GM19395 (cell line): ENCODE data around the gene MRPL33.

Experiments used
- ATAC-seq: cut with Tn5 transposase; IDR thresholded peaks from one replicate; pipeline ENCODE4 v1.9.1; 2021; ENCODE audit warnings: mild to moderate bottlenecking, moderate library complexity; ENCODE audit not compliant: unreplicated experiment

MRPL33 gene

GRCh38 chr2:27806311-27807059 lies 35.0 kb downstream of the MRPL33 start:
- ATAC-seq, result no peak

DNA sequence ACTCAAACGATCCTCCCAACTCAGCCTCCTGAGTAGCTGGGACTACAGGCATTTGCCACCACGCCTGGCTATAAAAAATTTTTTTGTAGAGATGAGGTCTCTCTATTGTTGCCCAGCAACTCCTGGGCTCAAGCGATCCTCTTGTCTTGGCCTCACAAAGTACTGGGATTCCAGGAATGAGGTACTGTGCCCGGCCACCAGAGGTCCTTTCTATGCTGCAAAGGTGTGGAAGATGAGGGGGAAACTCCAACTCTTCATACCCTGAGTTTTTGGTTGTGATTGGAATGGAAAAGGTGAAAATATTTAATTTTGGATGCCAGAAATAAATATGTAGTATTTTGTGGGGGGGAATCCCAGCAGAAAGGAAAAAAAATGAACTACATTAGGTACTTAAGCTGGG lies 36.0 kb downstream of the MRPL33 start:
- no peak for ATAC-seq

DNA sequence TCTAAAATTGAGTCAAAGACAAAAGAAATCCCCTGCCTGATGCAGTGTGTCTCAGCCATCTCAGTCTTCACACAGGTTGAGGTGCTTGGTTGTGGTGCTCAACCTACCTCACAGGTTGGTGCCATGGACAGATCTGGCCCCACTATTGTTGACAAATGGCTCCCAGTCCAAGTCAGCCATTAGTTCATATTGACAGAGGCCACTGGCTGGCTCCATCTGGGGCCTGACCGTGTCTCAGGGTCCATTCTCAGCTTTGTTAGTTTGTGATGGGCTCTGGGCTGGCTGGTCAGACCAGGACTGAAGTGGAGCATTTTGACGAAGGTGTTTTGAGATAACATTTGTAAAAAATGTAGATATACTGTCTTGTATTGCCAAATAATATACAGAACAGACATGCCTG lies 36.9 kb downstream of the MRPL33 start:
- ATAC-seq, result no peak

DNA sequence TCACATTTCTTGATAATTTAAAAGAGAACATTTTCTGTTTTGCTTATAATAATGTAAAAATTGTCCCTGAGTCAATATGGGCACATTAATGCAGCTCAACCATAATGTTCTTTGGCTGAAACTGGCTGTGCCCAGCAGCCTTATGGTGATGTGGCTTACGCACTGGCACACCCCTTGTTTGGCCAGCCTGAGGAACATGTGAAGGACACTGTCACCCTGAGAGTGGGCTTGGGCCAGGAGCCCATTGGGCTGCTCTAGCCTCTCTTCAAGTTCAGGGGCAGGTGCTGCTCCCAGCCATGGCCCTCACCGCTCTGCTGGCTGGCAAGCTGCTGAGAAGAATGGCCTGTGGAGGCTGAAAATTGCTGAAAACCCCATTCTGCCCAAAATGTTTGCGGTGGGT lies 37.5 kb downstream of the MRPL33 start:
- ATAC-seq, result no peak

DNA sequence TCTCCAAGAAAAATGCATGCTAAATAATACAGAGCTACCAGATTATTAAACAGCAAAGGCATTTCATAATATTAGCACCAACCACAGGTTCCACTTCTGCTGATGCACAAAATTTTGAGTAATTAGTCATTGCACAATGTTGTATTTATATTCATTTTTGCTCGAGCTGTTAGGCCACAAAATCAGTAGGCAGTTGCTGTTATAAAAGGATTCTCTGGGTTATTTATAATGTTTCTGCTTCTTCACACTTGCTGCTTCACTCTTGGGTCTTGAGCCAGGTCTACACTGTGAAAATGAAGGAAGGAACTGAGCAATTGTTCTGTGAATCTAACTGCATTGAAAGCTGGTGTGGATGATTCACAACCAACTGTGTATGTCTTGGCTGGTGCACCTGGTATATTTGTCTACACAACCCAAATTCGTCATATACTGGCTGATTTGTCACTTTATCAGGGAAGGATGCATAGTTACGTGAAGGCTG lies 38.3 kb downstream of the MRPL33 start:
- ATAC-seq, result no peak

DNA sequence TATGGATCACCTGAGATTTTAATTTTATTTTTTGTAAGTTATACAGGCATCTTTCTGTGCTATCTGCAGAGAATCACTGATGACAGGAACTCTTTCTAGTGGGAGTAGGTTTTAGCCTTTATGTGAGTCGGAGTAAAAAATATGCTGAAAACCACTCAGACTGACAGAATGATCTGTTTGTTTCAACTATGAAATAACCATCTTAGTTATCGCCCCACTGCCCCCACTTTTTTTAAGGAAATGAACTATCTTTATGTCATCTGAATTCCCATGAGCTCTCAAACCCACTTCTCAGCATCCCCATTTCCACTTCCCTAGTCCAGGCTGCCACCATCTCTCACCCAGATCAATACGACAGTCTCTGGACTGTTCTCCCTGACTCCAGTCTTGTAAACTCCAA lies 38.9 kb downstream of the MRPL33 start:
- no peak for ATAC-seq

- ATAC-seq, result no peak
These were observed 40.2 kb downstream of the MRPL33 start for GRCh38 chr2:27811768-27812167.

DNA sequence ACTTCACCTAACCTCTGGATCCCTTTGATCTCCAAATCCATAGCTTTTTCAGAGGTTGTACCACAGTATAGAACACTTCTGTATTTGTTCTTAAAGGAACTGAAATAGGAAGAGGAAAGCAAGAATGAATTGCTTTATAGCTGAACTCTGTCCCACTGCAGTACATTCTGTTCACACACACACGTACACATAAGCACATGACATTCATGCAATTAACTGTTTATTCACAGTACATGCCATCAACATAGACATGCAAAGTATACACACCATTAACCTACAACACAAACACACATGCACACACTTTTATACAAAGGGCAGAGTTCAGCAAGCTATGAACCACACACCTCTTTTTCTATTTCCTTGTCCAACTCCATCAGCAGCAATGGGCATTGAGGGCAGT lies 43.2 kb downstream of the MRPL33 start:
- ATAC-seq, result no peak

- ATAC-seq, result no peak
These were observed 44.4 kb downstream of the MRPL33 start for GRCh38 chr2:27815860-27816438.

DNA sequence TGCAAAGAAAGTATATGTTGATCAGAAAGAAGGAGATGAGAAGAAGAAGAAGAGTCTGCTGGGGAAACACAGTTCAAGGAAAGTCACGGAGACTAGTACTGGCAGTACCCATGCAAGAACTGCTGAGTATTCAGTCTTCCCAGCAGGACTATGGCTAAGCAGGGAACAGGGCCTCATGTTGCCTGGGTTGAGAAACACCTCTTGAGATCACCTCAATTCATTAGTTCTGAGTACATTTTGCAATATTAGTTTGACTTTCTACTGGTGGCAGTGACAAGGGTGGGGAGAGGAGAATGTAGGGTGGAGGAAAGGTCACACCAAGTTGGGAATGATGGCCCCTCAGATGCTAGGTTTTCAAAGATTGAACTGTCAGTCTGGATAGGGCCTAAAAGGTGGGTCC lies 50.5 kb downstream of the MRPL33 start:
- ATAC-seq, result no peak

DNA sequence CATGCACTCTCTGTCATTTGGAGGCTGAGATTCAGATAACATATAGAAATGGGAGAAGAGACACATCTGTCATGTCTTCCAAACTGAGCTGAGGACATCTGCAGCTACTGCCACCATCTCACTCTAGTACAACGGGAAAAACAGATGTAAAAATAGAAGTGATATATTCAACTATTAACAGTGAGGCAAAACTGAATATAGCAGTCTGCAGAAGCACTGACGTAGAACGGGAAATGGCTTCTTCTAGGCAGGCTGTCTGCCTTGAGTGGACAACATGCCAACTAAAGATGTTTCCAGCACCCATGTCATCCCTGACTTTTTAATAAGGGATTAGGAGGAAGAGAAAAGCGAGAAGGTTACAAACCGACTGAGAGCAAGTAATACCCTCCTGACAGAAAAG lies 51.6 kb downstream of the MRPL33 start:
- no peak for ATAC-seq

DNA sequence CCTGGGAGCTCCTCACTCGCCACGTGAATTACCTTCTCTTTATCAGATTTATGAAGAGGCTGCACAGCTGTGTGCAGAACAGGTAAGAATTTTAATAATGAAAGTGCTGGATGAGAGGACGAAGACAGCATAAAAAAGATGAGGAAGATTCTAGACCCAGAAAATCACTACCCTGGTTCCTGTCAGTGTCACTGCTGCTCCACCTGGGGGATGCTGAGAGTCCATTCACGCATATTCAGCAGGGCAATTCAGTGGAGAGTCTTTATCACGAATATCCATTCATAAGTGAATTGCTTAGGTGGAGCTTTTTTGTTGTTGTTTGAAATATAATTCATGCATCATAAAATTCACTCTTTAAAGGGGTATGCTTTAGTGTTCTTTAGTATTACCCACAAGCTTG lies 52.0 kb downstream of the MRPL33 start:
- ATAC-seq, result no peak

DNA sequence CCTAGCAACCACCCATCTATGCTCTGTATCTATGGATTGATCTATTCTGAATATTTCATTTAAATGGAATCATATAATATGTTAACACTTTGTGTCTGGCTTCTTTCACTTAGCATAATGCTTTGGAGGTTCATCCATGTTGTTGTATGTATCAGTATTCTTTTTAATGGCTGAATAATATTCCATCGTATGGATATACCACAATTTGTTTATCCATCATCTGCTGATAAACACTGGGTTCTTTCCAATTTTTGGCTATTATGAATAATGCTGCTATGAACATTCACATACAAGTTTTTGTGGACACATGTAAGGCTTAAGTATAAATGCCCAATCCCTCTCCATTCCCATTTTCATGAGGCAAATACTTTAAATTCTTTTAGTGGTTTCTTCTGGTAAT lies 52.9 kb downstream of the MRPL33 start:
- no peak for ATAC-seq

DNA sequence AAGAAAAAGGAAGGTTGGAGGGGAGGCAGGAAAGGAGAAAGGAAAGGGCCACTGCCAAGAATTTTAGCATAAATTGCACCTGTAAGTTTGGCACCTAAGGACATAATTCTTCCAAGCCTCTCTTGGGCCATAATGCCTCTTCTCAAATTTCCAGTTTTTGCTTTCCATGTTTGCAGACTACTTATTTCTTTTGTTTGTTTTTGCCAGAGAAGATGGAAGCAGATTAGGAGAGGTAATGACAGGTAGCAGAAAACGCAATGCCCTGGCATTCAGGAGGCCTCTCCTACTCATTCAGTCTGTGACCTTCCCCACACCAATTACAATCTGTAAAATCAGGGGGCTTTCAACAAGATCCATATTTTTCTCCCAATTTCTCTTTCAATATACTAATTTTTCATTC lies 56.8 kb downstream of the MRPL33 start:
- no peak for ATAC-seq
